Measurements from ENCODE around the gene ST3GAL3.

ST3GAL3 gene

DNA sequence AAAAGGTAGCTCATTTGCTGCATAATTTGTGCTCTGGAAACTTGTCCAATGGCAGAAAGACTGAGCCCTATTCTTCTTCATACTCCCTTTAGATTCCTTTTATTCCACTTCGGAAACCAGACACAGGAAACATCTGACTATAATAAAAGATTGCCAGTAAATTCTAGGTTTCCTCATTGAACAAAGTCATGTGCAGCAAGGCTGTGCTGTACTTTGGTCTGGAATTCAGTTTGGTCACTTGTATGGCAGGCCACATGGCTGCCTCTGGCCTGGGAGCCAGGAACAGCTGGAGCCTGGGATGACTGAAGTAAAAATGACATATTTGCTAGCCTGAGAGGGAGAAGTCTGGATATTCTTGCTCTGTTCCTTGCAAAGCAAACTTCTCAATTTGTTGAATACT lies 79.6 kb downstream of the ST3GAL3 start:
- no peak for DNase-seq

DNA sequence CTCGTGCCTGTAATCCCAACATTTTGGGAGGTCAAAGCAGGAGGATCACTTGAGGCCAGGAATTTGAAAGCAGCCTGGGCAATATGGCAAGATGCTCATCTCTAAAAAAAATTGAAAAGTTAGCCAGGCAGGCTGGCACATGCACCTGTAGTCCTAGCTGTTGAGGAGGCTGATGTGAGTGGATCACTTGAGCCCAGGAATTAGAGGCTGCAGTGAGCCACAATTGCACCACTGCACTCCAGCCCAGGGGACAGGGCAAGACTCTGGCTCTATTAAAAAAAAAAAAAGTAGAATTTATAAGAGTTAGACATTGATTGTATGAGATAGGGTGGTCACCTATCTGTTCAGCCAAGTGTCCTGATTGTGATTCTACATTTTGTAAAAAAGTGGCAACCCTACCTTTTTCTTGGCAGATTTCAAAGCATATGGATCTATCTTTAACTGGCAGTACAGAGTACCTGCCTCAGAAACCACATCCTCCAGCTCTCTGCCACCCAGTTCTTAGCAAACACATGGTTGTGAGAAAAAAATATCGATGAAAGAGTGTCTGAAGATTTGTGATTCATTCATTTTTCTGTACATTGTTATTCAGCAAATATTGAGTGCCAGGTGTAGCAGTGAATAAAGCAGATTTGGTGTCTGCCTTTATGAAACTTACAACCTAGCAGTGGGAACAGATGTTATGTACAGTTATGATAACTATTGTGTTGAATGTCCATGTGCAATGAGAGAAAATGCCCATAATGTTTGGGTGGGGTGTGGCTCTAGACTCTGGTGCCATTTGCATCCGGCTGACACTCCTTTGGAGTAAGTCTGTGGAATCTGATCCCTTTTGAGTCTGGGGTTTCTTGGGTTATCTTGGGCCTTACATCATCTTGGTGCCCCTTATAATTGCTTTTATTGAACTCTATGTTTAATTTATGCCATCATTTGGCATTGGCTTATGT lies 82.5 kb downstream of the ST3GAL3 start:
- DNase-seq: no peak

DNA sequence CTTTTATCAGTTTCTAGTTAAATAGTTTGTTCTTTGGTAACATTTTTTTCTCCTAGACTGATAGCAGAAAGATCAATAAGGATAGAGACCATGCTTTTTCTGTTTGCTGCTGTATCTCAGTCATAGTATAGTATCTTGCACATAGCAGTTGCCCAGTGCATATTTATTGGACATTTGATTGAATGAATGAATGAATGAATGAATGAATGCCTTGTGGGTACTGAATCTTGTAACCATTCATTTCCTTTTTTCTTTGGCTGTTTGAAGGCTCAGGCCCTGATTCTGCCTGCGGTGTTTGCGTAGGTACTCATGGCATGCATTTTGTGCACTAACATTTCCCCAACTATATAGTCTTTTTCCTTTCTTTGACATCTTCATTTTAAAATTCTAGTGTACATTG lies 83.9 kb downstream of the ST3GAL3 start:
- DNase-seq: no peak

- DNase-seq: no peak
These were observed 88.8 kb downstream of the ST3GAL3 start for GRCh38 chr1:43796111-43796581.

DNA sequence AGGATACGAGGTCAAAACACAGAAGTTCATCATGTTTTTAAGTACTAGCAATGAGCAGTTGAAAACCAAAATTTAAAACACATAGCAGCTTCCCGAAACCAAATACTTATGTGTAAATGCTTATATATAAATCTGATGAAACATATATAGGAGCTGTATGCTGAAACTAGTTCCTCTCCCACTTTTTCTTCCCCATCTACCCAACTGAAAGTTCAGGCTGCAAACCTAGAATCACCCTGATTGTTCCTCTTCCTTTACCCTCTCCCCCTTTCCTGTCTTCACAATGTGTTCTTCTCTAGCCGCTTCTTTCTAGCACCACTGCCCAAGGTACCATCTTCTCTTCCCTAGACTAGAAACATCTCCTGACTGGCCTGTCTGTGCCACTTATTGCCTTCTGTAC lies 90.6 kb downstream of the ST3GAL3 start:
- DNase-seq: peak in 3 of 4 experiments; percentile 14 to 43 (median 36)

GRCh38 chr1:43799656-43800635 lies 92.6 kb downstream of the ST3GAL3 start:
- DNase-seq: no peak

DNA sequence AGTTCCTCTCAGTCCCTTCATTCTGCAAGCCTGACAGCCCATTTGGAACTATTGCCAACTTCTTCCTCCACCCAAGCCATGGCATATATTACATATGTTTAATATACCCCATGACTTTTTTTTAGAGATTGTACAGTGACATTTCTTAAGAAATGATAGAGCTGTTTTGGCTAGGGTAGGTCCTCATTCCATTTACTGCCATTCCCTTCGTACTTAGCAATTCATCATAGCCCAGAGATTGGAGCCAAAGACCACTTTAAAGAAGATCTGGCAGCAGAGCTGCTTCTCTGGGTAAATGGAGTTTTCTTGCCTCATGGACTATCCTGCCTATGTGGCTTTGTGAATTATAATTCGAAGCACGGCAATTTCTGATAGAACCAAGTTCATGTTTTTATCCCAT lies 93.4 kb downstream of the ST3GAL3 start:
- no peak for DNase-seq

GRCh38 chr1:43801203-43801602 lies 93.9 kb downstream of the ST3GAL3 start:
- DNase-seq: no peak

GRCh38 chr1:43802356-43802980 lies 95.1 kb downstream of the ST3GAL3 start:
- no peak for DNase-seq

DNA sequence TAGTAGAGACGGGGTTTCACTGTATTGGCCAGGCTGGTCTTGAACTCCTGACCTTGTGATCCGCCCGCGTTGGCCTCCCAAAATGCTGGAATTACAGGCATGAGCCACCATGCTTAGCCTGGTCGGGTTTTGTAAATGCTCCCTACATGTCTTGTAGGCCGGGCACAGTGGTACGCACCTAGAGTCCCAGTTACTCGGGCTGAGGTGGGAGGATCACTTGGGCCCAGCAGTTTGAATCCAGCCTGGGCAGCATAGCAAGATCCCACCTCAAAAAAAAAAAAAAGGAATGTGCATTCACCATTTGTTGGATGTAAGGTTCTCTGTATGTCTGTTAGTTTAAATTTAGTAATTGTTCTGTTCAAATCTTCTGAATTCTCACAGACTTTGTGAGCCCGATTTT lies 95.8 kb downstream of the ST3GAL3 start:
- no peak for DNase-seq

DNA sequence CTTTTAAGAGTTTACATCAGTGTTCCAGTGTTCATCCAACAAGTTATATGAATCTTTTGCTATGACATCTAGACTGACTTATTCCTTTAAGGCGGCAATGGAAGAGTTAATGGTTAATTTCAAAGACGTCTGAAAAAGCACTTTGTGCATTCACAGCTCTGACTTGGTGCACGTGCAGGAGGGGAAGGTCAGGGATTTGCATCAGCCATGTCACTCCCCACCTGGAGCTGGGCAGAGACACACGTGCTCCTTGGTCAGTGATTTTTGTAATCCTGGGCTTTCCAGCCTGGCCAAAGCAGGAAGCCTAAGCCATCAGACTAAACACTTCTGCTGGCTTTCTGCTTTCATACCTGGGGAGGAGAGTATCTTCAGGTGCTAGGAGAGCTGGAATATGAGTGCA lies 96.3 kb downstream of the ST3GAL3 start:
- DNase-seq: no peak

DNA sequence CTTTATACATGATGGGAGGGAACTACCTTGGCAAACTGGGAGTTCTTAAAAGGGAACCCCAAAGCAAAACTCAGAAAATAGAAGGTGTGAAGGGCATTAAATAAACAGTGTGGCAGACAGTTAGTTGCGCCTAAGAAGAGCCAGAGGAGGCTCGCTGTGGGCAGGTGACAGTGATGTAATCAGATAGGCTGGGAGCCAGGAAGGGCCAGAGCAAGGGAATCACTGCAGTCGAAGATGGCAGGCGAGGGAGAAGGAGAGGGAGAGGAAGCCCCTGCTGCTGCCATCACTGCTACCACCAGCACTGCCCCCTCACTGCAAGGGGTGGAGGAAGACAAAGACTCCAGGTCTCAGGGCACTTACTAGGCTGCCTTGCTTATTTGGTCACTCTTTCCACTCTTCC lies 97.2 kb downstream of the ST3GAL3 start:
- DNase-seq: no peak

DNA sequence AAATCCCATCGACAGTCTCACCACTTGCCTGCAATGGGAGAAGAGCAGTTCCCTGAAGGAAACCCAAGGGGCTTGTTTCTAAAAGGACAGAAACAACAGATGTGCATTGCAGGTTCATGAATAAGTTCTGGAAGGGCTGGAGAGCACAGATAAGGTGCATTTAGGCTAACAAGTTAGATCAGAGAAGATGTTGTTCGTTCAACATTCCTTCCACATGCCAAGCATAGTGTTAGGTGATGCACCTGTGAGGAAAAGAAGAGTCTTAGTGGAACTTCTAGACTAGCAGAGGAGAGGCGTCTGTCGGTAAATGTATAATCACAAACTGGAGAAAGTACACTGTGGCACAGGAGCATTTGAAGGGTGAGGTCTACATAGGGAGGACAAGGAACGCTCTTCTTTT lies 98.0 kb downstream of the ST3GAL3 start:
- DNase-seq: no peak

GRCh38 chr1:43806183-43806582 lies 98.8 kb downstream of the ST3GAL3 start:
- no peak for DNase-seq

GRCh38 chr1:43809097-43809673 lies 101.8 kb downstream of the ST3GAL3 start:
- no peak for DNase-seq

DNA sequence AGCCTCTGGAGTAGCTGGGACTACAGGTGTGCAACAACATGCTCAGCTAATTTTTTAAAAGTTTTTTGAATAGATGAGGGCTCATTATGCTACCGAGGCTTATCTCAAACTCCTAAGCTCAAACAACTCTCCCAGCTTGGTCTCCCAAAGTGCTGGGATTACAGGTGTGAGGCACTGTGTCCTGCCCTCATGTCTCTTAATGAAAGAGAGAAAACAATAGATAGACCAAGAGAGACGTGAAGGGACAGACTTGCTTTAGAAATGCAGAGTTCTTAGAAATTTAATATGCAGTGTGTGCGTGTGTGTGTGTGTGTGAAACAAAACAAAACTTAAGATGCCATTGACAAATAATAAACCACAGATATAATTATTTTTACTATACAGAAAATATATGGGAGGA lies 105.2 kb downstream of the ST3GAL3 start:
- no peak for DNase-seq

DNA sequence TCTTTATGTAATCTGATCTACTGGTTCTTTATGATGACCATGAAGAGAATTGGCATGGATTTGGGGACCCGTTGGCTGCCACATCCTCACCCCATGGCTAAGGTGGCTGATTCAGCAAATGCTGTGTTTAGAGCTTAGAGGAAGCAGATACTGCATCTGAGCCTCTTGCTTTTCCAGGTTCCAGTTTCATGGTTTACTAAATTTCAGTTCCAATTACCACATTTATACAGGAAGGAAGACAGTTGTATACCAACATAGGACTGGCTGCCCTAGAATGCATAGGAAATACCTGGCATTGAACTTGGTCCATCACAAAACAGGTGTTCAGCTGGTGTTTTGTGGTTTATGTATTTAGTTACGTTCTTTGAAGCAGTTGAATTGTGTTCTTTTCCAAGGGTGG lies 107.1 kb downstream of the ST3GAL3 start:
- DNase-seq: peak in 2 of 4 experiments; percentile 28 to 40

DNA sequence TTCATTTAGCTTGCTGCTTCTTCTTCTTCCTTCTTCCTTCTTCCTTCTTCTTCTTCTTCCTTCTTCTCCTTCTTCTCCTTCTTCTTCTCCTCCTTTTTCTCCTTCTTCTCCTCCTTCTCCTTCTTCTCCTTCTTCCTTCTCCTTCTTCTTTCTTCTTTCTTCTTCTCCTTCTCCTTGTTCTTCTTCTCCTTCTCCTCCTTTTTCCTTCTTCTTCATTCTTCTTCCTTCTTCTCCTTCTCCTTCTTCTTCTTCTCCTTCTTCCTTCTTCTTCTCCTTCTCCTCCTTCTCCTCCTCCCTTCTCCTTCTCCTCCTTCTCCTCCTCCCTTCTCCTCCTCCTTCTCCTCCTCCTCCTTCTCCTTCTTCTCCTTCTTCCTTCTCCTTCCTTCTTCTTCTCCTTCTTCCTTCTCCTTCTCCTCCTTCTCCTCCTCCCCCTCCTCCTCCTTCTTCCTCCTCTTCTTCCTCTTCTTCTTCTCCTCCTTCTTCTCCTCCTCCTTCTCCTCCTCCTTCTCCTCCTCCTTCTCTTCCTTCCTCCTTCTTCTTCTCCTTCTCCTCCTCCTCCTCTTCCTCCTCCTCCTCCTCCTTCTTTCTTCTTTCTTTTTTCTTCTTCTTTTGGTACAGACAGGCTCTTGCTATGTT lies 110.1 kb downstream of the ST3GAL3 start:
- DNase-seq: no peak

DNA sequence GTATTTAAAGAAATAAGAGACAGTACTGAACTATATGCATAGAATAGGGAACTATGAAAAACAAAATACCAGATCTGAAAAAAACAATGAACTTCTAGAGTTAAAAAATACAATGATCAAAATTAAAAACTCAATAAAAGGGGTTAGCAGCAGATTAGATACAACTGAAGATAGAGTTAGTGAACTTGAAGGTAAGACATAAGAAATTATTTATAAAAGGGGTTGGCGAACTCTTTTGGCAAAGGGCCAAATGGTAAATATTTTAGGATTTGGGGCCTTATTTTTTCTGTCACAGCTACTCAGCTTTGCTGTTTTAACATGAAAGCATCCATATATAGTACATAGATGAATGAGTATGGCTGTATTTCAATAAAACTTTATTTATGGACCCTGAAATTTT lies 111.4 kb downstream of the ST3GAL3 start:
- DNase-seq: no peak

GRCh38 chr1:43819357-43819756 lies 112.0 kb downstream of the ST3GAL3 start:
- DNase-seq: no peak

DNA sequence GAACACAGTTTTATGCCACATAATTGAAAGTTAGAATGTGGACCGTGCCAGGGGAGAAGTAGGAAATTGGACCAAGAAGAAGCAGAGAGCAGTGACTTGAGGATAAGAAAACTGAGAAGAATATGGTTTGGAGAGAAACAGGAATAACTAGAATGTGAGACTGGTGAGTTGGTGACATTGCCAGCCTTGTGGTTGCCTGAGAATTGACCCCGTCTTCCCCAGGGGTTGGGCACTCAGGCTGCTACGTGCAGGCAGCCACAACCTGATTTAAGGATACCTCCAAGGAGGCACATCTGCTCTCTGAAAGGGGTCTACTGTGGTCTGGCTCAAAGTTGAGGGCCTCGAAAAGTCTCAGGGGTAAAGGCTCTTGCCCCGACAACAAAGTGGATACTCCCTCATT lies 114.1 kb downstream of the ST3GAL3 start:
- no peak for DNase-seq
